DMS153 treated with DMSO at 0.1 percent for 48 hours (cell line): ENCODE data around the gene HCFC1.
A peak's percentile ranks its signal among the peaks of the same experiment; 100 is the strongest.

Experiments used
- DNase-seq: peaks from one replicate; lab custom pipeline; 2025; ENCODE audit not compliant: unreplicated experiment; lab: John Stamatoyannopoulos, UW

Gene HCFC1

GRCh38 chrX:153971450-153972367 lies at the start of gene HCFC1:
HCFC1 (minus strand) TSS chrX:153971818; CDS start chrX:153970840, 978 bp downstream.
- peak; percentile 92 for DNase-seq

GRCh38 chrX:154021131-154021611 lies 49.6 kb upstream of the HCFC1 start:
- DNase-seq = no peak

- no peak for DNase-seq
Measured at GRCh38 chrX:154020536-154021115, 49.0 kb upstream of the HCFC1 start.

- DNase-seq = peak; percentile 28
Measured at GRCh38 chrX:154019633-154020528, 48.3 kb upstream of the HCFC1 start, which contains the start of gene IRAK1. IRAK1 (minus strand) TSS chrX:154019902; CDS start chrX:154019812, 90 bp downstream.

GRCh38 chrX:154019061-154019621 lies 47.5 kb upstream of the HCFC1 start:
- DNase-seq = no peak

- no peak for DNase-seq
Measured at GRCh38 chrX:154018518-154019060, 47.0 kb upstream of the HCFC1 start.

- no peak for DNase-seq
Measured at GRCh38 chrX:154017766-154018517, 46.3 kb upstream of the HCFC1 start.

- DNase-seq = no peak
Measured at GRCh38 chrX:154016366-154017076, 44.9 kb upstream of the HCFC1 start.

- DNase-seq = no peak
Measured at GRCh38 chrX:154015581-154016264, 44.1 kb upstream of the HCFC1 start.

GRCh38 chrX:154014429-154015380 lies 43.1 kb upstream of the HCFC1 start:
- DNase-seq = no peak

- no peak for DNase-seq
Measured at GRCh38 chrX:154013614-154014360, 42.2 kb upstream of the HCFC1 start.

GRCh38 chrX:154013001-154013421 lies 41.4 kb upstream of the HCFC1 start:
- no peak for DNase-seq

GRCh38 chrX:154012336-154012991 lies 40.8 kb upstream of the HCFC1 start:
- DNase-seq = no peak

- DNase-seq = no peak
Measured at GRCh38 chrX:154011376-154012335, 40.0 kb upstream of the HCFC1 start.
